Measurements from ENCODE around the gene DENND4C.

DNA sequence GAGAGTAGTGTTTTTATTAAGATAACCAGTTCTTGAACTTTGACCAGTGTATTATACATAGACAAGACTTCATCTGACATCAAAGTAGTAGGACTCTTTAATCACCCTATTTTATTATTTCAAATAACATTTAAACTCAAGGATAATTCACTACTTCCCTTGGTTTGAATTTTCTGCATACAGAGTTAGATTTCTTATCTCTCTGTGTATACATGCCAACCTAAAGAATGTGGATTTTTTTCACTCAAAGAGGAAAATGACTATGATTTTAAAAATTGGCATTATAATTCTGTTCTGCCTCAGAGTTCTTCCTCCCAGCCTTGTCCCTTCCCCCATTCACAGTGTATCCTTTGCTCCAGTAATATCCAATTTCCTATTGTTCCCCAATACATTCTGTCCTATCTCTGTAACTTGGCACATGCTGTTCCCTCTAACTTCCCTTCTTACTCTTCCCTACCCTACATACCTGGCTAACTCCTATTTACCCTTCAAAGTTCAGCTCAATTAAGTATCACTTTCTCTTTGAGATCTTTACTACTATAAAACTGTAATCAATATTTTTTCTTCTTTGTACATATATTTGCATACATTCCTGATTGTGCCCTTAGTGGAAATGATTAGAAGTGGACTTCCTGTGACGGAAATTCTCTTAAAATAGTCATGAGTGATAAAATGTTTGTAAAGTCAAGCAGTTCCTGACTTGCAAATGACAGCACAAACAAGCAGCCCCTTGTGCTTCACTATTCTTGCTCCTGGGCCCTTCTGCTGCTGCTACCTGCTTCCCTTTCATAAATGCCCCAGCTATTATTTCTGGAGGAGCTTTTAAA is 38.1 kb upstream of the DENND4C start:
- TF ChIP-seq, protein P1, sequence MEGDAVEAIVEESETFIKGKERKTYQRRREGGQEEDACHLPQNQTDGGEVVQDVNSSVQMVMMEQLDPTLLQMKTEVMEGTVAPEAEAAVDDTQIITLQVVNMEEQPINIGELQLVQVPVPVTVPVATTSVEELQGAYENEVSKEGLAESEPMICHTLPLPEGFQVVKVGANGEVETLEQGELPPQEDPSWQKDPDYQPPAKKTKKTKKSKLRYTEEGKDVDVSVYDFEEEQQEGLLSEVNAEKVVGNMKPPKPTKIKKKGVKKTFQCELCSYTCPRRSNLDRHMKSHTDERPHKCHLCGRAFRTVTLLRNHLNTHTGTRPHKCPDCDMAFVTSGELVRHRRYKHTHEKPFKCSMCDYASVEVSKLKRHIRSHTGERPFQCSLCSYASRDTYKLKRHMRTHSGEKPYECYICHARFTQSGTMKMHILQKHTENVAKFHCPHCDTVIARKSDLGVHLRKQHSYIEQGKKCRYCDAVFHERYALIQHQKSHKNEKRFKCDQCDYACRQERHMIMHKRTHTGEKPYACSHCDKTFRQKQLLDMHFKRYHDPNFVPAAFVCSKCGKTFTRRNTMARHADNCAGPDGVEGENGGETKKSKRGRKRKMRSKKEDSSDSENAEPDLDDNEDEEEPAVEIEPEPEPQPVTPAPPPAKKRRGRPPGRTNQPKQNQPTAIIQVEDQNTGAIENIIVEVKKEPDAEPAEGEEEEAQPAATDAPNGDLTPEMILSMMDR (IDR thresholded peaks at IDR 0.05; ENCODE audit: low read depth, low read length) = no peak
- TF ChIP-seq EZH2phosphoT487 (IDR thresholded peaks at IDR 0.05; ENCODE audit: low read depth) = no peak
